Kidney capillary endothelial cell (primary cell): ENCODE measurements around the gene CYRIA.

Experiments used
- DNase-seq: peaks from one replicate; pipeline ENCODE4 v3.0.0-alpha.2; 2018; ENCODE audit warnings: low spot score

Gene CYRIA

DNA sequence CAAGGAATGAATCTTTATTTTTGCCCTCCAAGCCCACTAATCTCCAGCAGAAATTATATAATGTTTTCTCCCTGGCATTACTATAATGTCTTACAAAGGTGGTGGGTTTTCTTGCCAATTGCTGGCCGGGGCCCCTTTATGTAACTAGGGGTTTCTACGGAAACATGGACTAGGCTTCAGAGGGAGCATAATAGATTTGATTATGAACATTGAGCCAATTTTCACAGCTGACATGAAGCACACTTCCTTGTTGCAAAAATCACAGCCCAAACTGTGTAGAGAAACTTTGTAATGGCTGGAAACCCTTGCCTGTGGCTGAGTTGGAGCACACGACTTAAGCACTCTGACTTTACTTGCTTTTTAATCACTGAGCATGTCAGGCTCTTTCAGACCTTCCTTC is 3.8 kb upstream of the CYRIA start:
- DNase-seq: no peak

DNA sequence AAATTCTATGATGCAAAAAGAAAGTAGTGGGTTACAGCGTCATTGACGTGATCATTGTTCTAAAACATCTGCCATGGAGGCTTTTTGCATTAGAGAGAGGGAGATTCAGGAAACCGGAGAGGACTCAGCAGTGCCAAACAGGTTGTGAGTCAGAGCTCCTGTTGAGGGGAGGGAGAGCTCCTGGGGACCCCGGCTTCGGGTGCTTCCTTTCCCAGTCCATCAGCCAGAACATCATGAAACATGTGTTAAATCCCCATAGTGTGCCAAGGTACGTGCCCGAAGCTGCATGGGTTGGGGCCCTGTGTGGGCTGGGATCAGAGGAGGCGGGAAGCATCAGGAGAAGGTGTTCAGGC is 791 bp upstream of the CYRIA start:
- DNase-seq: peak; percentile 71

DNA sequence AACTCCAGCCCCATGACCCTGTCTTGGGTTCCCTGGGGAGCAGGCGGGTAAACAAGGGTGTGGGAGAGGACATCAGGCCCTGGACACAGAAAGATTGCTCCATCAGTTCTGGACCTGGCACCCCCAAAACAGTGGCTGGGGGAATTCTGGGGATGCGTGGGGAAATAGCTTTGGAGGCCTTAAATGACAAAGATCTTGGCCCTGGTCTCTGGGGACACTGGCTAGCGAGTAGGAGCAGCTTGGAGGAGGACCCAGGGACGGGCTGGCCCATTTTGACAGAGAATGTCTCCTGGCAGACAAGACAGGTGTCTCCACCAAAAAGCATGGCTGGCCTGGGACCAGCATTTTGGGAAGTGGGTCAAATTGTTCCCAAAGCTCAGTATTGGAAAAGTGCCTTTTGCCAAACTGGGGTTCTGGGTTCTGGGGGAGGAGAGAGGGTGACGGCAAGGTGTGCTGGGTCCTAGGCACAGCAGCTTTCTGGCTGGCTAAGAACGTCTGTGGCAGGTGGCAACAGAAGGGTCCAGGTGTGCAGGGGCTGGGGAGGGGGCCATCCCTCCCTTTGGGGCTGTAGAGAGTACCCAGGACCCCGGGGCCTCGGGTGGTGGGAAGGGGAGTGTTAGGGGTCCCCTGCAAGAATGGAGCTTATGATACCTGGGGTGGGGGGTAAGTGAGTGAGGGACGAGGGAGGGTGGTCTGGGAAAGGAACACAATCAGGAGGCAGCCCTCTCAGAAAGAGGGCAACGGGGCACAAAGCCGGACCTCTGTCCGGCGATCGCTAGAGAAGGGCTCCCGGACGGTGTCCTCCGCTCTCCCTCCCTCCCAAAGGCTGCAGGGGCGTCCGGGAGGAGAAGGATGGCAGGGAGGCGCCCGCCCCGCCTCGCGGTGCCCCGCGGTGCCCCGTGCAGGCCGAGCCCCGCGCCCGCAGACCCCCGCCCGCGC is 556 bp downstream of the CYRIA start:
- no peak for DNase-seq

DNA sequence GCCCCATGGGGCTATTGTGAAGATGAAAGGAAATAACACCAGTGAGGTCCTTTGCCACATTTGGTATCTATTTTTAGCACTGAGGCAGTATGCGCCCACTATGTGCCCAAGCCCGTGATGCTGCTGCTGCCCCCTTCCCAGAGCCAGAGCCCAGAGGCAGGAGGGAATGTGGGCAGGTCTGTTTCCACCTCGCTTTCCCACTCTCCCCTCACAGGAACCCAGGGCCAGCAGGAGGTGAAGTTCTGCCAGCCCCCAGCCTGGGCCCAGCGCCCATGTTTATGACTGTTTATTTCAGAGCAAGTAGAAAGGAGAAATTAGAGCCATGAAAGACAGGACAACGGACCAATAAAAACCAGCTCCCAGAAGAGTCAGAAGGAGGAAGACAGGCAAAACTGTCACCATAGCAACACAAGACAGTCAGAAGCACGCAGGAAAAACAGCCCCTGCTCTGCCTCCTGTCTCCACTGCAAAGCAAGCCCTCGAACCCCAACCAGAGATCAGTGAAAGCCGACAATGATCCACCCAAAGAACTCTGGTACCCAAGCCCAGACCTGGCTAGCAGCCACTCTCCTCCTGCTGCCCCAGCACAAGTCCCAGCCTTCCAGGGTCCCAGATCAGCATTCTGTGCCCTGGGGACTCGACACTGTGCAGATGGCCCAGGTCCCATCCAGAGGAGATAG is 1.4 kb downstream of the CYRIA start:
- peak; percentile 51 for DNase-seq

DNA sequence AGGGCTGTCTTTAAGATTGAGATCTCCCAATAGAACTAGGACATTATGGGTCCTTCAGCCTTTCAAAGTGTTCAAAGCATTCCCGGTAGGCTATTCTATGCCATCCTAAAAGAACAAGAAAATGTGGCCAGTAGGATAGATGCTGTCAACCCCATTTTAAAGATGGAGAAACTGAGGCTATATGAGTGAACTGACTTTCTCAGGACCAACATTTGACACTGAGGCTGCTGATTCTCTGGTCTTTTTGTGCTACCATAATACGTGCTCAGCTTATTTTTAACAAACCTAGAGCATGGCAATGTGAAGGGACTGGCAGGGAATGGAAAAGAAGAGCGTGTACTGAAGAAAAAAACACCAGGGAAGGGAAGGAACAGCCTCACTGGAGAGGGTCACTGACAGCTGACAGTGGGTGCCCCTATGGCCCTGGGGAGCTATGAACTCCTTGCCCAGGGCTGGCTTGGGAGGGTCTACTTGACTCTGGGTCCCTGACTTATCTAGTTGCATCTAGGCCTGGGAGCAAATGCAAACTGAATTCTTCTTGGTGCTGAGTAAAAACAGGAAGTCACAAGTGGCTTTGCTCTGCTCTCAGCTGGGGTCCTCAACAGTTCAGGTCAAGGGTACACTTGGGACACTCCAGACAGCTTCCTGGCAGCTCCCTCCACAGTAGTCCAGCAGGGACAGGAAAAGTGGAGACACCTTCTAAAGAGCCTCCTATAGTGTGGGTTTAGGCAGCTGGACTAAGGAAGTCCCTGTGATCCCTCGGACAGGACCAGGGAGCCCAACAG is 2.3 kb downstream of the CYRIA start:
- DNase-seq: no peak

DNA sequence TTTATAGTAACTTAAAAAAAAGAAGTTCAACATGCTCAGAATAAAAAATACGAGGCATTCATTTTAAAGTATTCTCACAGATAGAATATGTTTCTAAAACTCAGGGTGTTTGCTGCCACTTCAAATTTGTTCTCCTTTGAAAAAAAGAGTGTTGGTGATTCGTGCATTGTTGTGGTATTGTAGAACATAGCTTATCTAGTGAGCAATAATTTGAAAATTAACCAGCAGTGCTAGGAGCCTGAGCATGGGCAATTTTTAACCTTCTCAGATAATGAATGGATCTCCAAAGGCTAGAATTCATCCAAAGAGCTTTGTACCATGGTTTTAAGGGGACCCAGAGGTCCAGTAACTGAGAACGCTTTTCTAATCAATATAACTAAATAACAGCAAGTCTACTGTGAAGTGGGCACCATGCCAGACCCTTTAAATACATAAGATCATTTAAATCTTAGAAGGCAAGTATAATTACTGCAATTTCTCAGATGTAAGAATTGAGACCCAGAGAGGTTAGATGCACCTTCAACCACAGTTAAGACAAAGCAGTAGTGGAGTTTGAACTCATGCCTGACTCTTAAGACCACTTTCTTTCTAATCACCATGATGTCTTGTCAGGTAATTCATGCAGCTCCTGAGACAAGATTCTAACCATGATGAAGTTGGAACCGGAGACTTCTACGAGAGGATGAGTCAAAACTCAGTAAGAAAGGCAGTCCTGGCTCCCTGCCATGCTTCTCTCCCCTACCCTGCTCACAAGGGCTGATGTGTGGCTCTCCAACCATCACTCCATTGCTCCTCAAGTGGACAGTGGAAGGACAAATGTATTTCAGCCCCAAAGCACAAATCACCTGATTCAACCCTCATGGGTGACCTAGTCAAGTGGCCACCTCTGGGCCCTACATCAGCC is 3.4 kb downstream of the CYRIA start:
- DNase-seq: no peak

DNA sequence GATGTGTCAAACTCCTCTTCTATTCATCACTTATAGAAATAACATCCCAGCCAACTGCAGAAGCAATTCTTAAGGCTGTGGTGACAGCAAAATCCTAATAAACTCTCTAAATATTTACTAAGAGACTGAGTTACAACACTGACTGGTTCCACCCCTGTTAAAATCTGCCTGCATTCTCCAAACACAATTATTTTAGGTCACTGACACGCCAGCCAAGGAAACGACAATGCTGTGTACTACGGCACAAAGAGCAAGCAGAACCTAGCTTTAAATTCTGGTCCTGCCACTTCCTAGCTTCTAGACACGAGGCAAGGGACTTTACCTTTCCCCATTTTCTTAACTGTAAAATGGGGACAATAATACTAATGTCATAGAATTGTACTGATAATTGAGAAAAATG is 4.1 kb downstream of the CYRIA start:
- no peak for DNase-seq

DNA sequence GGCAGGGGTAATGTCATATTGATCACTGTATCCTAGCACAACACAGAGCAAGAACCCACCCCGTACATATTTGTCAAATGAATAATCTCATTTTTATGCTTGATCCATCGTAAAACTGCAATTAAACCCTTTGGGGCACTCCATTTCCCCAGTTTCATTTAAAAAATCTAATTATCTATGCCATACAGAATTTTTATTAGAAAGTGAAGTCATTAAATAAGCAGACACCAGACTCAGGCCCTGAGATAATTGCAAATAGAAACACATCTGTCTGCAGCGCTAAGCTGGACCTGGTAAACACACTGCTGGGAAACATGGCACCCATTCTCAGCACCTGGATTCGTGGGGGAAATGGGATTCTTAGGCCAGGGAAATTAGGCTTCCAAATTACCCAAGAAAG is 5.1 kb downstream of the CYRIA start:
- no peak for DNase-seq

DNA sequence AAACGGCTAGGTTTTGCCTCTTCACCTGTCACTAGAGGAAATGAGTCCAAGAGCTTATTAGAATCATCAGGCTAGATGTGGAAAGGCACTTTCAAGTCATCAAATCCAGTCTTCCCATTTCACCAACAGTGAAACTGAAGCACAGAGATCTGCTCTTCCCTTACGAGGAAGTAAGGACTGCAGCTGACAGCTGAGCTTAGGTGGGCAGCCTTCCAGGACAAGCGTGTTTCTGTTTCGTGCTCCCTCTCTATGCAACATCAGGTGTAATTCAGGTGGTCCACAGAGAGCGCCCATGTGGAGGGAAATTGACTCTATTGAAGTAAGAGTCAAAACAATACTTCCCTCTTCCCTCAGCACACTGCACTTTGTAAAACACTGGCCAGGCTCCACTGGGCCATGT is 5.5 kb downstream of the CYRIA start:
- no peak for DNase-seq

DNA sequence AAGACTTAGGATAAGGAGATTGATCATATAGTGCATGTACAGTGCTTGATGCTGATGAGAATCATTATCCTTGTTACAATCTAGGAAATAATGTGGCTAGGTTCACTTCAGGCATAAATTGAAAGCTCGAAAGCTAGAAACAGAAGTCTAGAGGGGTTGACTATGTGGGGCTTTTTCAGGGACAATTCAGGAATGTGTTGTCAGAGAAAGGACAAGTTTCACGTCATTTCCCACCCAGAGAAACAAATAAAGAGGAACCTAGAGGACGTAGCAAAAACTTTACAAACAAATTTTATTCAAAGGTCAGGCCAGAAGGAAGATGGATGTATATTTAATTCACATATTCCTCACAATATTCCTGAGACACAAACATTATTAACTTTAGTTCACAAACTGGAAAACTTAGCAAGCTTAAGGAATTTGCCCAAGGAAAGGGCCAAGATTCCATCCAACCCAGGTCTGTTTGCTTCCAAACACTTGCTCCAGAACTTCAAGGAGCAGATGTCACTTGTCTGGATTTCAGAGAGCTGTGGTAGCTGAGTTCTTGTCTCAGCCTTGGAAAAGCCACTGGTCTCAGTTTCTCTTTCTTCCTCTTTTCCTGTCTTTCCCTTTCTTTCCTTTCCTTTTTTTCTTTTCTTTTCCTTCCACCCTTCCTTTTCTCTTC is 7.4 kb downstream of the CYRIA start:
- DNase-seq: no peak

DNA sequence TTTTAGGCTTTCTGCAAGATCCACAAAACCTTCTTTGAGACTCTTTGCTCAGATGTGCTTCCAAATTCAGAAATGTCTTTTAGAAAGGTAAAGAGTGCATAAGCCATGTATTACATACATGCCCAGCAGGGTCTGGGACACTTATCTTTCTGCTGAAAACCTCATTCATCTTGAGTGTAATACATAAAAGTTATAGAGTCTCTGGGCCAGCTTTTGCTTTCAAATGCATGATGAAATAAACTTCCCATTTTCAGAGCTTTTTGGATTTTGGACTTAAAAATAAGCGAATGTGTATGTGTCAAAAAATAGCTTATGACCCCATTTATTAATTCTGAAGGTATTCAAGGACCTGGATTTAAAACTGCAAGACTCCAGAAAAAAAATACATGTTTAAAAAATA is 8.0 kb downstream of the CYRIA start:
- no peak for DNase-seq

DNA sequence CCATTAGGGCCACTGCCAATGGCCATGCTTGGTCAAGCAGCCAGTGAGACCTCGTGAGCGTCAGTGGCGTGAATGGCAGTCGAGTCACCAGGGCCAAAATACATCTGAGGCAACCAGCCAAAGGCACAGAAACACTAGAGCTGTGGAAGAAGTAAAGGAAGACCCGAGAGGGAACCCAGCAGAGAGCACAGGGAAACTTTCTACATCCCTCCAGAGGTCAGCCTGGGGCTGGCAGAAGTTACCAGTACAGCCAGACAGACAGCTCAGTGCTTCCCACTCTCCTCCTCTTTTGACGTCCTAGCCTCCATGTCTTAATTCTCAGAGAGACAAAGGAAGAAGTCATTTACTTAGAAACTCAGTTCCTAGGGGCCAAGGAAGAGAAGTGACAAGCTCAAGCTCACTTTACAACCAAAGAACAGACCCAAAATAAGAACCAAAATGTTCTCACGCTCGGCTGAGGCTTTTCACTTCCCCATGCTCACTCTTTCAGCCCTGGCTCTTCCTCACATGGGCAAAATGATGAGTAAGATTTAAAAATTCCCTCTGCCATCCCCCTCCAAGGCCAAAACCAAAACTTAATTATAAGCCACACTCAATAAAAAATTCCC is 8.7 kb downstream of the CYRIA start:
- no peak for DNase-seq

DNA sequence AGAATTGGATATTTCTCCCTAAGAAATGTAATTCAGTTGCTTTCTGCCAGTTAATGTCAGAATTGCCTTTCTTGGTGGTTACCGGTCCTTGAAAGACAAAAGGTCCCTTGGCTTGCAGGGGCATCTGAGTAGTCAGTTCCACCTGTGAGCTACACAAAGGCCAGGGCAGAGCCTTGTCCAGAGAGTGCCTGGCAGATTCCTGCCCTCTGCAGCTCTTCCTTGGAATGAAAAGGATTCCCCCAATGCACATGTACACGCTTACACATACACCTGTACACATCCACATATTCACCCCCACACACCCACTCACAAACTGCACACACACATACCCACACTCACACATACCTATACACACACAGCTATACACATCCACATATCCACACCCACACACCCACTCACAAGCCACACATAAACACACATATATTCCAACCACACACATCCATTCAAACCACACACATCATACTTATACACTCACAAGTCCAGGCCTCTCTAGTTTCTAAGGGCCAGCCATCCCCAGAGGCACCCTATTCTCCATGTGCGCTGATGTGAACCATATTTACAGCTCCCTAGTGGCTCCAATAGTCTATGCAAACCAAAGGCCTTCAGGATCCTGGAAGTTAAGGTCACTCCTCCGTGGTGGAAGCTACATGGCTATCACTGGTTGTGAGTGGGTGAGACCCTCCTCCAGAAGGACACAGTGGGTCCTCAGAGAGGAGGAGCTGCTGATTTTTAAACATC is 9.6 kb downstream of the CYRIA start:
- DNase-seq: no peak

DNA sequence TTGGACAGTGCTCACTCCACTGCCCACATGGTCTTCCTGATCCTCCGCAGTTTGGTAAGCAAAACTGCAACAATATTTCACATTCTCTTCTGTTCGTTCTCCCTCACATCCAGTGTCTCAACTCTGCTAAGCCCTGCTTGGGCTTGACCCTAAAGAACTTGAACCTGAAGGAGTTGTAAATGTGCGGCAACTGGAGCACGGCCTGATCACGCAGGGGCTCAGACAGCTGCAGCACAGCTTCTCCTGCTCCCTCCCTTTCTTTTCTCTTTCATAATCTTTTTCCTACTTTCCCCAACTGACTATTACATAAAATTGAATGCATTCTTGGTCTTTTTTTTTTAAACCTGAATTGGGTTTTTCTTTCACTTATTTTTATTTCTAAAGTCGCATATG is 10.2 kb downstream of the CYRIA start:
- DNase-seq: no peak

DNA sequence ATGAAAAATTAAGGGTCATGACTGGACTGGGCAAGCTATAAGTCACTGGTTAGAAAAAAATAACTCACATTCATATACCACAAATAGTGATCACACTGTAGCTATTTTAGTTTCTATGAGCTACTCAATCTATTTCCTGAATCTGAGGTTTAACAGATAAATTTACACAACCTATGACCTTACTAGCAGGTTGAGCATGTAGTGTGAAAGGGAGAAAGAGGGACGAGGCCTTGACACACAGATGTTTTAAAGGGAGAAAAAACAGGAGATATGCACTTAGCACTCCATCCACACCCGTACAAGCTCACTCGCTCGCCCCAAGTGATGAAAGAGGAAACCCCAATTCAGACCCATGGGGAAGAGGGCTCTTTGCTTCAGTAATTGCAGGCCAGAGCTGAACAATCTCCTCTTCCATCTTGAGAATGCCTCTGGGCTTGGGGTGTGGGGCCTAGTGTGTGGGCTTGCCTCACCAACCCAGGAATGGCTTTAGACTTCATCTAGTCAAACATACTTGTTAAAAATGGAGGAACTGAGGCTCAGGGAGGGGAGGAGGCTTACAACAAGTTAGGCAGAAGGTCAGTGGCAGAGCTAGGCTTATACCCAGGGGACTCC is 10.7 kb downstream of the CYRIA start:
- no peak for DNase-seq

DNA sequence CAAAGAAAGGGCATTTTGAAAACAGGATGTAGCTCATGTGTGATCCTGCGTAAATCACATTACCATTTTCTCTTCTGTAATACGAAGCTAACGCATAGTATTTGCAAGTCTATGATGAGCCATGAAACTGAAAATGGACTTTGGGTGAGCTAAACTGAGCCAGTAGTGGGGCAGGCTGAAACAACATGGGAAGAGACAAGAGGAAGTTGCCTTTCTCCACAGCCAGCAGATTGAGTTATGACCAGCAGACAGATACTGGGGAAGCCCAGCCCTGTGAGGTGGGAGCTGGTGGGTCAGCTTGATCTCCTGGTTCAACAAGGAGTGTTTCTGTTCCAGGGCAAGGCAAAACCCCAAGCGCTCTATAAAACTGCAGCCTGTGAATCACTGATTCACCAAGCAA is 11.8 kb downstream of the CYRIA start:
- DNase-seq: no peak

DNA sequence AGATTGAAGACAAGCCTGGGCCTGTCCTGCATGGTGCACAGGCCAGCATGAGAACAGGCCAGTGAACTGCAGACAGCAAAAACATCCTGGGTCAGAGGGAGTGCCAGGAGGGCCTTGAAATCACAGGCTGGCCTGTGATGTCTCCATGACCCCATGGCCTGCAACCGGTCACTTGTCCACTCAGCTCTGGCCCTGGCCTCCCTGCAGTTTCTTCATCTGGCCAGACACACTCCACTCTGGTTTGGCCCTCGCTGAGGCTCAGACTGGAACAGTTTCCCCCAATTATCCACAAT is 12.6 kb downstream of the CYRIA start:
- no peak for DNase-seq

DNA sequence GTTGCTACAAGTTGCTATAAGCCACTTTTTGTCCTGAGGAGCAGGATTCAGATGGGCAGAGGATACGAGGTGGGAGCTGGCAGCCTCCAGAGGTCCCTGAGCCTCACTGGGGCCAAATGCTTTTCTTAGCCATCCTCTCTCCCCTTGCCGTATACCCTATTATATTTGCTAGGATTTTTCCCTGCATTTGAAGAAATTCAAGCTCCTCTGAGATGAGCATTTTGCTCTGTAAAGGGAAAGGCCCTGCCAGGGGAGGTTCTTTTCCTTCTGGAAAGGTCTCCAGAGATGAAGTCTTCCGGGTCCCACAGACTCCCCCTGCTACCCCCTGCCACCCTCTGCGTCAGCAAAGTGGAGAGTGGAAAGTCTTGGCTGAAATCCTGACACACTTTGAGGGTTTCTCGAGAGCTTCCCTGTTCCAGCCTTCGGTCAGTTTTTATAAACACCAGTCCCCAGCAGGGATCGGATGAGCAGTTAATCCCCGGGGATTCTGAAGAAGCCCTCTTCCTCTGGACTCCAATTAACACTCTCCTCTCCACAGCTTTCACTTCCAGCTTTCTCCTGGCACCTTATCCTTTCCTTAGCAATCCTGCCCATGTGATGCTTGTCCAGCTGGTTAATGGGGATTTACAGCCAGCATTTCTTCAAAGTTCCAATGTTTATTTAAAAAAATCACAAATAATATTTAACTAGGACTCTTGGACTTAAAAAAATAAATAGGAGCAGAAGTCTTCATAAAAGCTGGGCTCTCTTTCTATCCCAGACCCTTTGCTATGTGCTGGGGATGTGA is 13.1 kb downstream of the CYRIA start:
- no peak for DNase-seq
